Hematopoietic multipotent progenitor cell treated with erythropoietin and hydrocortisone succinate and interleukin-3 and kit ligand, for 6 days (in vitro differentiated cells): ENCODE results near the gene ARHGAP32.

Experiments
- DNase-seq: peaks from one replicate; pipeline ENCODE4 v3.0.0-alpha.2; 2015

Gene ARHGAP32

DNA sequence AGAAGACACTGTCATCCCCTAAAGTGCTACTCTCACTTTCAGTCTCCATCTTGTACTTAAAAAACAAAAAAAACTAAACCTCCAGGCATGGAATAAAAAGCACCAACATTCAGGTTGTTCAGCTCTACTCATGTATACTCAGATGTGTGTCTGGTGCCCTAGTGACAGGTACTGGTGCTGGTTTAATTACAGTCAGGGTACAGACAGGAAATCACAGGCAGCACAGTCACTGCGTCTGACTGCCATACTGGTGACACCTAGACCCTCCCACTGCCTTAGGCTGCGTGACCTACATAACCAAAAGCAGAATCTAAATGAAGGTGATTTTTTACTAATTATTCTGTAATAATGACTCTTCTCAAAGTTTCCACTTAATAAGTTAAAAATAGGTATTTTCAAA, at the start of gene ARHGAP32:
TSS of gene ARHGAP32 (minus strand) at position 176 of the 400 bp plus-strand sequence. CDS start at position 49, 127 bp downstream.
- no peak for DNase-seq

GRCh38 chr11:129239207-129239606, 47.1 kb upstream of the ARHGAP32 start:
- no peak for DNase-seq

- no peak for DNase-seq
Measured at GRCh38 chr11:129237880-129238638, 45.9 kb upstream of the ARHGAP32 start.

DNA sequence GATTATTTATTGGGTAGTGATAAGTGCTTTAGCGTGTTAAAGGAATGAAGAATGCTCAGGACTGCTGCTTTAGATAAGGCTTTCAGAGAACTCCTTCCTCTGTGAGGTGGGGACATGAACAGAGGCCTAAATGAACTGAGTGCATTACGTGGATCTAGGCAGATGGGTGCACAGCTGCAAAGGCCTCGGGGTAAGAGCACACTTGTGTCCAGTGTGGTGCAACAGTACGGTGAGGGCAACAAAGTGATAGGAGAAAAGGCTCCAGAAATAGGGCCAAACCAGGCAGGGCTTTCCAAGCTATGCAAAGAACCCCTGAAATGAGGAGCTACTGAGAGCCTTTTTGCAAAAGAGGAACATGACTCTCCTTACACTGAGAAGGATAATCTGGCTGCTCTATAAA, 45.3 kb upstream of the ARHGAP32 start:
- DNase-seq = peak; percentile 25

DNA sequence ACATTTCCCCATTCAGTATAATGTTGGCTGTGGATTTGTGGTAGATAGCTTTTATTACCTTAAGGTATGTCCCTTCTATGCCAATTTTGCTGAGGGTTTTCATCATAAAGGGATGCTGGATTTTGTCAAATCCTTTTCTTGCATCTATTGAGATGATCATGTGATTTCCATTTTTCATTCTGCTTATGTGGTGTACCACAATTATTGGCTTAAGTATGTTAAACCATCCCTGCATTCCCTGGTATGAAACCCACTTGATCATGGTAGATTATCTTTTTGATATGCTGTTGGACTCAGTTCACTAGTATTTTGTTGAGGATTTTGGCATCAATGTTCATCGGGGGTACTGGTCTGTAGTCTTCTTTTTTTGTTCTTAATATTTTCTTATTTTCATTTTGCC, 44.7 kb upstream of the ARHGAP32 start:
- no peak for DNase-seq

GRCh38 chr11:129234978-129235377, 42.9 kb upstream of the ARHGAP32 start:
- no peak for DNase-seq

DNA sequence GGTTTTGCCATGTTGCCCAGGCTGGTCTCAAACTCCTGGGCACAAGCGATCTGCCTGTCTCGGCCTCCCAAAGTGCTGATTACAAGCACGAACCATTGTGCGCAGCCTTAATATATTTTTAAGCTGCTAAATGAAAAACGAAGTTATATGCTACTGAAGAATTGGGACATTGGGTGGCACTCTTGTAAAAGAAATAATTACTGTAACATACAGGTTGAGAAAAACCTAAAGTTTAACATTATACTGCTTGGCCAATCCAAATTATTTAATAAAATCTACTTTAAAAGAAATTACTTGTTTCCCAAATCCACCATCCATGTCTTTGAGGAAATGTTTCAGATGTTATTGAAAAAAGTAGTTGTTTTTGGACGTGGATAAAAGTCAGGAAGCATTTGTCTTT, 37.9 kb upstream of the ARHGAP32 start:
- peak; percentile 41 for DNase-seq

DNA sequence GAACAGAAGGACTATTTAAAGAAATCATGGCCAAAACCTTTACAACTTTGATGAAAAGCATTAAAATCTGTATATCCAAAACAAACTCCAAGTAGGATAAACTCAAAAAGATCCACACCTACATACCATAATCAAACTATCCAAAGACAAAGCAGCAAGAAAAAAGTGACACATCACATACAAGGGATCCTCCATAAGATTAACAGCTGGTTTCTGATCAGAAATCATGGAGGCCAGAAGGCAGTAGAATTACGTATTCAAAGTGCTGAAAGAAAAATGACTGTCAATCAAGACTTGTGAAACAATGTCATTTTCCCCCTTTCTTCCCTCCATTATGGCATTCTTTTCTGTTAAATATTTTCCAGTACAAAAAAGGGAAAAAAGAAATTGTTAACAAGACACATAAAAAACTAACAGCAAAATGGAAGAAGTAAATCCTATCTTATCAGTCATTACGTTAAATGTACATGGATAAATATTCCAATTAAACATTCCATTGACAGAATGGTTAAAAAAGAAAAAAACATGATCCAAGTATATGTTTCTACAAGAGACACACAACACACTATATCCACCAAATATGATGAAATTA, 34.2 kb upstream of the ARHGAP32 start:
- DNase-seq = no peak

DNA sequence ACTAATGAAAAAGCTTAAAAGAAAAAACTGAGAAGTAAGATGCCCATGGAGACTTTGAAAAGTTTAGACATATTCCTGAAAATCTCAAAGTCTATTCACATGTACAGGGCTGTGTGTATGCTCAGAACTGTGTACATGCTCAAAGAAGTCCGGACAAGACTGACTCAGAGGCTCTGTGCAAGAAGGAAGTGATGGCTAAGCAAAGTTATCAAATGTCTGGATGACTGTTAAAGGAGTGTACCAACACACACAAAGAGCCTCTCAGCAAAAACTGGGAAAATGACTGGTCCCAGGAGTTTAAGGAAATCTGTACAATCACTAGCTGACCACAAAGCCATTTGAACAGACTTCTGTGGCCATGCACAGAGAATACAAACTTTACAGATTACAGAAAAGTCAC, 33.1 kb upstream of the ARHGAP32 start:
- DNase-seq = no peak

DNA sequence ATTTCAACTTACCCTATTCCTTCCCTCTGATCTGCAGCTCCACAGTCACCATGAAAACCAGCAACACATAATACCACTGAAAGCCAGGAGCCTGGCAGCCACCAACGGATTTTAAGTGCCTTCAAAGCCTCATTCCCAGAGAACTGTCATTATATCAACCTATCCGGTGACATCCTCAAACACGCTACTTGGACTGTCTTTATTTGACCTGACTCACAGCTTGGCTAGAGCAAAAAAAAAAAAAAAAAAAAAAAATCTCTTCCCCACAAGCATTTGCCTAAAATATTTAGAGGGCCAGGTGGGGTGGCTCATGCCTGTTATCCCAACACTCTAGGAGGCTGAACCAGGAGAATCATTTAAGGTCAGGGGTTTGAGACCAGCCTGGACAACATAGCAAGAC, 32.4 kb upstream of the ARHGAP32 start:
- DNase-seq = no peak

- DNase-seq = no peak
Measured at GRCh38 chr11:129223701-129224149, 31.6 kb upstream of the ARHGAP32 start.

GRCh38 chr11:129223260-129223659, 31.1 kb upstream of the ARHGAP32 start:
- DNase-seq = no peak

DNA sequence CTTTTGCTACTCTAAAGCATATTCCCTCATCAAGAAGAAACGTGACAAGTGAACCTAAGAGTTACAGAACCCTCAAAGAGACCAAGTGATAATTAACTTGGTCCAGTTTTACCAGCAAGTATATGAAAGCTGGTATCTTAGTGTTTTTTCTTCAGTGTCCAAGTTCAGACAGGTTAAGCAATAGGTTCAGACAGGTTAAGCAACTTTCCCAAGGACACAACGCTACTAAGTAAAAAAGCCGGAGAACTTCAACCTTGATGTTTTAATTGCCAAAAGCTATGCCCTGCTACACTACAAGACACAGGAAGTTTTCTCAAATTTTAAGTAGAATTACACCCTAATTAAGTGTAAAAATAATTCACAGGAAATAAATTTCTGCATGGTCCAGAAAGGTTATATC, 30.0 kb upstream of the ARHGAP32 start:
- DNase-seq = no peak

DNA sequence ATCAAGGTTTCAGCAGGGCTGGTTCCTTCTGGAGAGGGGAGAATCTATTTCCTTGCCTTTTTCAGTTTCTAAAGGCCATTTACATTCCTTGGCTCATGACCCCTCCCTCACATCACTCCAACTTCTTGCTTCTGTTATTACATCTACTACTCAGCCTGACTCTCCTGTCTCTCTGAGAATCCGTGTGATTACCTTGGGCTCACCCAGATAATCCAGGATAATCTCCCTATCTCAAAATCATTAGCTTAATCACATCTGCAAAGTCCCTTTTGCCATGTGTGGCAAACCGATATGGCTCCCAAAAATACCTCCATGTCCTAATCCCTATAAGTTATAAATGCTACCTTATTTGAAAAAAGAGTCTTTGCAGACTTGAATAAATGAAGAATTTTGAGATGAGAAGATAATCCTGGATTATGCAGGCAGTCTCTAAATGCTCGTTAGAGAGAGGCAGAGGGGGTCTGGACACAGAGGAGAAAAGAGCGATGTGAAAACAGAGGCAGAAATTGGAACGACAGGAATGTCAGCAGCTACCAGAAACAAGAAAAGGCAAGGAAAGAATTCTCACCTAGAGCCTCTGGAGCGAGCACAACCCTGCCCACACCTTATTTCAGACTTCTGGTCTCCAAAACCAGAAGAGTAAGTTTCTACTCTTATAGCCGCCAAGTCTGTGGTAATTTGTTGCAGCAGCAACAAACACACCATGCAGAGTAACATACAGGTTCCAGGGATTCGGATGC, 23.6 kb upstream of the ARHGAP32 start:
- DNase-seq = no peak

- no peak for DNase-seq
Measured at GRCh38 chr11:129214710-129215295, 22.7 kb upstream of the ARHGAP32 start.

GRCh38 chr11:129213261-129213660, 21.1 kb upstream of the ARHGAP32 start:
- DNase-seq = no peak

- DNase-seq = no peak
Measured at GRCh38 chr11:129211397-129211796, 19.3 kb upstream of the ARHGAP32 start.

GRCh38 chr11:129210831-129211181, 18.7 kb upstream of the ARHGAP32 start:
- DNase-seq = peak; percentile 5

GRCh38 chr11:129209891-129210830, 18.0 kb upstream of the ARHGAP32 start:
- DNase-seq = no peak

- DNase-seq = no peak
Measured at GRCh38 chr11:129208863-129209262, 16.7 kb upstream of the ARHGAP32 start.

DNA sequence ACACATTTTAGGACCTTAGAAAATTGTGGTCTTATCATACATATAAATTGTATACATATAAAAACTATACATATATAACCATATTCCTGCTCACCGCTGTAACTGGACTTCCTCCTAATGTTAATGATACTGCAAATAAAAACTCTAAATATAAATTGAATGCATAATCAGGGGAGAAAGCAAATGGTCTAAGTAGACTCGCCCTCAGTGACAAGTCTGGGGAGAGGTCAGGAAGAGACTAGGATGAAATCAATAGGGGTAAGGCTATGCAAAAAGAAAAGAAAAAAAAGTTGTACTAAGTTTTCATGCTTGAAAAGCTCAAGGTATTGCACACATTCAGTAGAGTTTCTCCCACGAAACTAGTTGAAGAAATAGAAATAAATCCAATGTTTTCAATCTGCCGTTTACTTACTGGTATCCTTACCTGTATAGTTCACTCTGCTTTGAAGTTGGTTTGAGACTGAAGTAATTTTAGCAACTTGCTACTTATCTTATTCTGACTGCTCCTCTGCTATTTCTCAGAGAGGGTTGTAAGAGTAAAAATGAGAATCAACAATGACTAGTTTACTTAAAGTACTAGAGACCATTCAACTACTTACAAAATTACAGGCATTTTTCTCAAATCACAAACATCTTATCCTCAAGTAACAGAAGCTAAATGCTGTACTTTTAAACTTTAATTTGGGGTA, 12.2 kb upstream of the ARHGAP32 start:
- DNase-seq = no peak

DNA sequence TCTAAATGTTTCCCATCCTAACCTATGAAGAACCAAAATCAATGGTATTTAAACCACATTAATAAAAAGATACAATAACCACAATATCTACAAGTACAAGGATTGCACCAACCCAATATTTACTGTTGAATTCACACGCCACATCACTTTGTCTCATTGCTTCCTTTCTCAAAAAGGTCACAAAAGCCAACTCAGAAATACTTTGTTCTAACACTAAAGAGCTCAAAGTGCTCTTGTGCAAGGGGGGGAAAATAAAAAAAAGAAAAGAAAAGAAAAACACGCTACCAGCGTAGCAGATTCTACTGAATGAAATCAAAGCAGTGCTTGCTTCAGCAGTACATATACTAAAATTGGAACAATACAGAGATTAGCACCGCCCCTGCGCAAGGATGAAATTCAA, 10.5 kb upstream of the ARHGAP32 start:
- DNase-seq = no peak
